Stimulated activated CD8-positive, alpha-beta memory T cell treated with anti-CD3 and anti-CD28 coated beads, Interleukin-7, amount 100 ng/mL, for 1 hour (primary cell): ENCODE data around the gene FOXL1.

Experiments used
- DNase-seq, 2 donors: peaks; one replicate each; pipeline ENCODE4 v3.0.0-alpha.2; 2020; ENCODE audit warnings: low read depth in 2 of 2

Gene FOXL1

GRCh38 chr16:86604436-86605193 is 26.3 kb downstream of the FOXL1 start:
- peak in 1 of 2 donors; percentile 2 for DNase-seq

DNA sequence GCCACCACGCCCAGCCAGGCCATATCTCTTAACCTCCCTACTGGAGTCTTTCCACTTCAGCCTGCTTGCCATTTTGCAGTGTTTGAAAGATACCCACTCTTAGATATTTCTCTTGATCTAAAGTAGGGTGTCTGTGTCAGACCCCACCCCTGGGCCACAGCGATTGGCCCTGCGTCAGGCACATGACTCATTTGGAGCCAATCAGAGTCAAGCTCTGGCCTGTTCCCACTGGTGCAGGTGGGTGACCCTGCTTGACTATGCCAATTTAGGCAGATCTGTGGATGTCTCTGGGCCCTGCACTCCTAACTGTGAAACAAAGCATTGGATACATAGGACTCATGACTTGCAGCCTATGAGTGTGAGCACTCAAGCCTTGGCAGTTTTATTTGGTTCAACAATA is 27.6 kb downstream of the FOXL1 start:
- no peak for DNase-seq

DNA sequence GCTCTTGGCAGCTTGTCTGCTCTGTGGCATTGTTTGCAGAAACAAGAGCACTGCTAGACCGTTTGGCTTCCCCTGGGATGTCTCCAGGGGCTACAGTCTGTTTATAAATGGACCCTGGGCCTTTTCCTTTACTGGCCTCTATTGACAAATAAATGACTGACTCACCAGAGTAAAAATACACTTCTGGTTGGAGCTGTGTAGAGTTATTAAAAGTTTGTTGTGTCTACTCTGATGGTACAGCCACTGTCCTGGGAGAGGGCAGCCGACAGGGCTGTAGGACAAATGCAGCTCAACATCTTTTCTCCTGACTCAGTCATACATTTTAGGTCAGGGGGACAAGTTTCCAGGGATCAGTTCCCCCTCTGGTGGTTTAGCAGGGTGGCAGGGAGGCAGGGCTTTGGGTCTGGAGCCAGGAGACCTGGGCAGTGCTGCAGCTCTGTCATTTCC is 30.0 kb downstream of the FOXL1 start:
- no peak for DNase-seq

GRCh38 chr16:86609115-86609514 is 30.8 kb downstream of the FOXL1 start:
- no peak for DNase-seq

DNA sequence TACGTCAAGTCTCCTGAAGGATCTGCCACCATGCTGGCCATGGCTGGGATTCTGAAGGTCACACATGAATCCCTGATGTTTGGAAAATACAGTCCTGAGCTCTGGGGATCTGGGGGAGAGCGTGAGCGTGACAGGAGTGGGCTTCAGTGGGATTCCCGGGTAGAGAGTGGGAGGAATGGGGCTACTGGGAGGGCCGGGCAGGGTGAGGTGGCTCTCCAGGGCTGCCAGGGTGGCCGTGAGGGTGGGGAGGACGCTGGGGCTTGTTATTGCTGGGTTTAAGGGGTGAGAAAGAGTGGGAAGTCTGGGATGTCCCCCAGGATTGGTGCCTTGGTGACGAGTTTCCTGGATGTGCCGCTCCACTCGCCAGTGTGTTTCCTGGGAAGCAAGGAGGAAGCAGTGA is 31.3 kb downstream of the FOXL1 start:
- no peak for DNase-seq

DNA sequence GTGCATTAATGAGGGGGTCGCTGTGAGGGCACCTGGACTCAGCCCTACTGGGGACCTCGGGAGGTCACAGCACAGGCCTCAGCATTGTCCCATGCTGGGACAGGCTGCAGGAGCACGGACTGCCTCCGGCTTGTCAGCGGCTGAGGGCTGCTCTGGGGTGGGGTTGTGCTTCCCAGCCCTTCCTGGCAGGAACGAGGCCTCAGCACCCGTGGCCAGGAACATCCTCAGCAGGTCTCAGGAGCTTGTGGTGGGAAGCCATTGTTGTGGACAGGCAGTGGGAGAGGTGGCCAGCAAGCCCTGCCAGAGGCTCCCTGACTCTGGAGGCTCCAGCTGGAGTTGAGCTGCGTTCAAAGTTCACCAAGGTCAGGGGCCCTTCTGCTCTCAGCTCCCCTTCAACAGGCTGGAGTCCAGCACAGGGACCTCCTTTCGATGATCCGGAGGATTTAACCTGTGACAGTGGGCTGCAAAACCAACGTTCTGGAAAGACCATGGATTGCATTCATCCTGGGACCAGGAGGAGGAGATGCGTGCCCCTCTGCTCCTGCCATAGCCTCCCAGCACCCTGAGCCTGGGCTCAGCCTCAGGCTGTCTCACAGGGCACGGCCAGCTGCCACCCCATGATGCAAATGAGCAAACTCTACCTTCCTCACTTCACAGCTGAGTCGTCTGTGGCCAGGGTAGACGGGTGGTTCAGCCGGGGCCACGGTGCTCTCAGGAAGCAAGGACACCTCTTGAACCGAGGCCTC is 32.6 kb downstream of the FOXL1 start:
- no peak for DNase-seq

DNA sequence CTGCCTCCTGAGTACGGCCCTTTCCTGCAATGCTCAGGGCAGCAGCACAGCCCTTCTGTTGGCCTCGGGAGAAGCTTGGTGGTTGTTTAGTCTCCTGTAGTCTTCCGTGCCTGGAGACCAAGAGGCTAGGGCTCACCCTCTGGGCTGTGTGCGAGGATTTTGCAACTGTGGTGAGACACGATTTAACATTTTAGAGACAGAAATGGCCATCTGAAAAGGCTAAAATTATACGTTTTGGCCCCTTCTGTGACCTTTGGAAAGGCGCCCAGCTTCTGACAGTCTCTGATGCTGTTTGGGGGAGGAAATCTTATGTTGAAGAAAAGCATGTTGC is 33.1 kb downstream of the FOXL1 start:
- no peak for DNase-seq

- no peak for DNase-seq
These were observed 33.6 kb downstream of the FOXL1 start for GRCh38 chr16:86611941-86612340.

DNA sequence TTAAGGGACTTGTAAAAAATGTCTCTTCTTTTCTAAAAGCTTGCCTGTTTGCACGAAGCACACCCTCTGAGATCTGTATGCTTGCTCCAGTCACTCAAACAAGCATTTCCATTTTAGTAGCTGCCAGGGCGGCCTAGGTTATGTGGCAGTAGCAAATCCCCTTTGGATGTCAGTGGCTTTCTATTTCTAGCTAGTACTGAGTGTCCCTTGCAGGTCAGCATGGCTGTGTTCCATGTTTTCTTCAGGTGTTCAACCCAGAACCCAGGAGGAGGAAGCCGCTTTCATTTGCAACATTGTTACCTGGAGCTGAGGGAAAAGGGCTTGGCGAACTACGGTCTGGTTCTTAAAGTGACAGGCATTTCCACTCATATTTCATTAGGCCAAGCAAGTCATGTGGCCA is 36.4 kb downstream of the FOXL1 start:
- no peak for DNase-seq

DNA sequence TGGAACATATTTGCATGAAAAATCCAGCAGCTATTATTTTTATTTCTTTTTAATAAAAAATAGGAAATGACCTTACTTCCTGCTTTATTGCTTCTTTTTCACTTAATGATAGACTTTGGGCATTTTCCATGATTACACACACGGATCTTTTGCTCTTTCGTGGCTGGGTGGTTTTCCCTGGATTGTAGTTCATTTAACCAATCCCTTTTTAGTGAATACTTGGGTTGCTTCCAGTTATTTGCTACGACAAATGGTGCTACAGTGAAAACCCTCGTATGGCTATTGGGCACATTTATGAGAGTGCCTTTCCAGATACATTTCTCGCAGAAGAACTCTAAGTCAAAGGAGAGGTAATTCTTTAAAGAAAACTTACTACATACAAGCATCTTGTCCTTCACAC is 38.6 kb downstream of the FOXL1 start:
- no peak for DNase-seq

GRCh38 chr16:86618431-86619238 is 40.3 kb downstream of the FOXL1 start:
- no peak for DNase-seq

DNA sequence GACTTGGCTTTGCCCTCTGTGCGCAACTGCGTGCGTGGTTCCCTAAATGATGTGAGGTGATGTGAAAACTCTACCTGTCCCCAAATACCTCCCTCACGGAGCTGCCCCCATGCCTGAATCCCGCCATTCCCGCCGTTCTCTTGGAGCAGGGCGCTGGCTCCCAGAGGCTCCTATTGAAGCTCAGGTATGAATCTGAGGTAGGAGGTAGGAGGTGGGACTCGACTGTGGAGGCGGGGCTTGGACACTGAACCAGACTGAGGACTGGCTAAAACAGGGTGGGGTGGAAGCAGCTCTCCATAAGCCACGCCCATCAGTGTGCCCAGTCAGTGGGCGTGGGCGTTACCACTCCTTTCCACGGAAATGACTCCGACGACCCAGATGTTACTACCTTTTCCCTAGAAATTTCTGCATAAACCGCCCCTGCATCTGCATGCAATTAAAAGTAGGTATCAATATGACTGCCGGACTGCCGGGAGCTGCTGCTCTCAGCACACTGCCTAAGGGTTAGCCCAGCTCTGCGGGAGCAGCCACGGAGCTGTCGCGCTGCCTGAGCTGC is 41.0 kb downstream of the FOXL1 start:
- no peak for DNase-seq

GRCh38 chr16:86620184-86620583 is 41.8 kb downstream of the FOXL1 start:
- no peak for DNase-seq

DNA sequence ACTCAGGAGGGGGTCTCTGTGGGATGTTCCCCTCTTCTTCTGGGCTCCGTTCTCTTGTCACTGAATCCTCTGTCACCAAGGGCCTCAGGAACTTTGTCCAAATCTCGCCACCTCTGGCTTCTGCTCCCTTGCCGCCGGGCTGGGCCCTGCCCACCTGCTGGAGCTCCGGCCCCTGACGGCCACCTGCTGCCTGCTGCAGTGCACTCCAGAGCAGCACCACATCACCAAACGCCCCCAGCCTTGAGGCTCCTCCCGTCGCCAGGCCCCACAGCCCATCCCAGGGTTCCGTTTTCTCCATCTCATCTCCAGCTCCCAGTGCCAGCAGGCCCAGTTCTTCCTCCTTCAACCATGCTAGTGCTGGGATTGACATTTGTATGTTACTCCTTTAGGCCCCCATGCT is 43.6 kb downstream of the FOXL1 start:
- no peak for DNase-seq

DNA sequence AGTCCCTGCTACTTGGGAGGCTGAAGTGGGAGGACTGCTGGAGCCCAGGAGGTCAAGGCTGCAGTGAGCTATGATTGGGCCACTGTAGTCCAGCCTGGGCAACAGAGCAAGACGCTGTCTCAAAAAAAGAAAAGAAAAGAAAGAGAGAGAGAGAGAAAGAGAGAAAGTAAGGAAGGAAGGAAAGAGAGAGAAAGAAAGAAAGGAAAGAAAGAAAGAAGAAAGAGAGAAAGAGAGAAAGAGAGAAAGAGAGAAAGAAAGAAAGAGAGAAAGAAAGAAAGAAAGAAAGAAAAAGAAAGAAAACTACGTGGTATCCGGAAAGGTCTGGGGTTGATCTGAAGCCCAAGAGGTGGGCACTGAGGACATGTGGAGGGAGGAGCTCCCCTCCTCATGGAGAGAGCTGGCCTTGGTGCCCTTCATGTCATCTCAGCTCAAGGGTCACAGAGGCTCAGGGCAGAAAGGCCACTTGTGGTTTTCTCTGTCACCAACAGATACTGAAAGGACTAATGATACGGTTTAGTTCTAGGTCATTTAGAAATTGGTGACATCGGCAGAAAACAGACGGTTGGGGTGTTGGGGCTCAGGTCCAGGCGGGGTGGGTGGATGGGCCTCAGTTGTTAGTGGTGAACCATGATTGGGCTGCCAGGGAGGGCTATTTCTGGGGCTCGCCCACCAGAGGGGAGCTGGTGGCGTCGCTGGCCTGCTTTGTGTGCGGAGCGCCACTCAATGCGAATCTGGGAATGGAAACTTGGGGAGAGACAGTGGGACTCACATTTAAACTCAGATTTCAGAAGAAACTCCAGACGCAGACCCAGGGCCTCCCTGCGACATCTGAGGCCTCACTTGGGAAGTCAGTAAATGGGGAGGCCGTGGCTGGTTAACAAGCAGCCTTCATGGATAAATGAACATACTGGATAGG is 44.6 kb downstream of the FOXL1 start:
- DNase-seq, result no peak

DNA sequence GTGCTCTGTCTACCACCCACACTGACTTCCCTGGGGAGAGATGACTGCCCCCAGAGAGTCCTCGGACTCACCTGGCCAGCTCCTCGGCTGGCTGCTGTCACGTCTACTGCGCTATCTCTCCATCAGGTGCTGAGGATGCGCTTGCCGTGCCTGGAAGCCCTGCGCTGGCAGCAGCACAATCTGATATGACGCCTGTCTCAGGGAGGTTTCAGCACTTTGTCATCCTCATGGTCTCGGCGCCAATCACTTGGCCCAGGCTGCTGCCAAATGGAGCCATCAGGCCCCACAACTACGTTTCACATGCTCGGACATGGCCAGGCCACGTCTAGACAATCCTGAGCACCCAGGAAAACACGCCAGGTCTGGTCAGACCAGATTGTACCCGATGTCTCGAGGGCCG is 46.7 kb downstream of the FOXL1 start:
- no peak for DNase-seq

GRCh38 chr16:86625821-86626220 is 47.5 kb downstream of the FOXL1 start:
- DNase-seq, result no peak

DNA sequence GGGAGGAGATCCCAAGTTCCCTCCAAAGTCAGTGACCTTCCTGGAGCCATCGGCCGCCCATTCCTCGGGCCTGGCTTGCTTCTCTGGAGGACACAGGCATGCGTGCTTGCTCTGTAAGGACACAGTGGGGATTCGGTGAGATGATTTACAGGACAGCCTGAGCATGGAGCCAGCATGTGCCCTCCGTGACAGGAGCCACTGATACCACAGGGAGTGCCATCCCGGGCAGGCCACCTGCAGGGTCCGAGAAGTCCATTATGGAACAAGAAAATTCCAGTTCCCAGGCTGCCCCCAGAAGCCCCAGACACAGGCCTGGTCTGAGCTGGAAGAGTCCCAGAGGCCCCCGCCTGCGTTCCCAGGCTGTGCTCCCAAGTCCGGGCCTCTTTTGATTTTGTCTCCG is 47.9 kb downstream of the FOXL1 start:
- no peak for DNase-seq

DNA sequence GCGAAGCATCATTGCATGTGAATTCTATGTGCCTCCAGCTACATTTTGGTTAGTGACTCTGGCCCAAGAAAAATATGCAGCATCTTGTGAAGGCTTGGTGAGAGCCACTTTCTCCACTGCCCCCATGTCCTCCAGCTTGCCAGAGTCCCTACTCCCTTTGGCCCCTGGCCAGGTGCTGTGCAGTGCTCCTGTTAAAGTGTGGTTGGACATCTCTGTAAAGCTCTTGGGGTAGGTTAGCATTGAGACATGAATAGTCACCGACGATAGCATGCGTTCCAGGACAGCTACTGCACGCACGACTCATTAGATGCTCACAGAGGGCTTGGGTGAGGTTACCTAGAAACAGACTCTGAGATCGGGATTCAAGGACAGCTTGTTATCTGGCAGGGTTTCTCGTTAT is 48.6 kb downstream of the FOXL1 start:
- DNase-seq, result no peak

DNA sequence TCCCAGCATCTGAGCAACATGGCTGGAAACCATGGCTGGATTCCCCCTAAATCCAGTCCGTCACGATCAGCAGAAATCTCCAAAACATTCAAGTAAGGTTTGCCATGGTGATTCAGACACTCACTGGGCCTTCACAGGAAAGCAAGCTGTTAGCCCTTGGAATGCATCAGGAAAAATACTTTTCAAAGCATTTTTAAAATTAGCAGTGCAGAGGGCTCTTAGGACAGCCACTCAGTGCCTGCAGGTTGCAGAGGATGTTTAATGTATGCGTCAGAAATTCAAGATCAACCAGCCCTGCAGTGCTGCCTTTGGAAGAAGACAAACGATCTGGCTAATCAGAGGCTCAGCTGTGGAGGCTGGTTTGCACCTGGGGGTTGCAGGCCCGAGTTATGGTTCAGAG is 50.3 kb downstream of the FOXL1 start:
- no peak for DNase-seq

DNA sequence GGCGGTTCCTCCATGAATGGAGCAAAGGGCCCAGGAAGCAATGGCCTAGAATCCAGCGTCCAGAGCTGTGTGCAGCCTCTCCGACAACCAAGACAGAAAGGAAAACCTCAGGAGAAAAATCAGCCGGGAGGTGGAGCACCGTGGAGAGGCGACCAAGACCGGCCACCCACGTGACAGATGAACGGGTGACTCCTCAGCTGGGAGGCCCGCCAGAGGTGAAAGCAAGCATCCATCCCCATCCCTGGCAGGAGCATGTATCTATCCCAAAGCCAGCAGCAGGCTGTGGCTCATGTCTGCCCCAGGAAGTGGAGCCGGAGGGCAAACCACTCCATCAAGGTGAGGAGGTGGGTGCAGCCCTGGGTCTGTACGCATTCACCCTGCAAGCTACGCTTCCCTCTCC is 52.1 kb downstream of the FOXL1 start:
- no peak for DNase-seq
